AG04449 (cell line): ENCODE measurements around the gene SAP130.
"Not testable (repeated sequence)": the region's sequence is repeated elsewhere in the genome, so short reads cannot be mapped to it uniquely, and the experiment has no call there.

Experiments used
- CTCF ChIA-PET: fragments of 350-600 bp; formaldehyde crosslinking; extraction: SDS; loops from one replicate; lab custom pipeline; 2021; ENCODE audit warnings: antibody characterized with exemption; lab: Yijun Ruan, JAX
- POLR2A ChIA-PET: fragments of 400-600, 350-600 bp; formaldehyde crosslinking; extraction: SDS; loops from one replicate; lab custom pipeline; 2020; ENCODE audit warnings: antibody characterized with exemption, inconsistent platforms; lab: Yijun Ruan, JAX
- DNase-seq: peaks from one replicate; pipeline ENCODE4 v3.0.0-alpha.2; 2010; ENCODE audit warnings: low read depth, low spot score
- H3K4me3 ChIP-seq: 2 replicates; pipeline ENCODE4 v1.5.1; 2011; ENCODE audit warnings: low read depth, mild to moderate bottlenecking, control low read depth, low read length
- TF ChIP-seq, protein P1 (sequence below): IDR thresholded peaks from one replicate; pipeline ENCODE4 v1.5.1; 2011; ENCODE audit warnings: mild to moderate bottlenecking, moderate library complexity, low read length, control low read depth, inconsistent platforms; ENCODE audit not compliant: insufficient read depth; ENCODE audit errors: missing control alignments

SAP130 gene

DNA sequence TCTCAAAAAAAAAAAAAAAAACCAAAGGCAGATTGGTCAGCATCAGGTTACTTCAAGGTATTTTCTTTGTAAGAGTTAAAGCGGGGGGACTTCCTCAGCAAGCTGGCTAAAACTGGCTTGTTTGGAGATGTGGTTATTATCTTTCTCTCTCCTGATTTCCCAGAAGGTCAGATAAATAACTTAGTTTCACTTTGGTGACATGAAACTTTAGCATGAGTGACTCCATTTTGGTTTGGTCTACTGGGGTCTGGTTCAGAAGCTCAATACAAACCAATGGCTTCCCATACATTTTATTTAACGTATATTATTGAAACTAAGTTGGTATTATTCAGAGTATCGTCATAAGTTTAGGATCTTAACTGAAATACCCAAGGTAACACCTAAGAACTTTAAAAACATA lies 100.5 kb downstream of the SAP130 start:
- no peak overlapping the region for H3K4me3 ChIP-seq
- TF ChIP-seq, protein P1, sequence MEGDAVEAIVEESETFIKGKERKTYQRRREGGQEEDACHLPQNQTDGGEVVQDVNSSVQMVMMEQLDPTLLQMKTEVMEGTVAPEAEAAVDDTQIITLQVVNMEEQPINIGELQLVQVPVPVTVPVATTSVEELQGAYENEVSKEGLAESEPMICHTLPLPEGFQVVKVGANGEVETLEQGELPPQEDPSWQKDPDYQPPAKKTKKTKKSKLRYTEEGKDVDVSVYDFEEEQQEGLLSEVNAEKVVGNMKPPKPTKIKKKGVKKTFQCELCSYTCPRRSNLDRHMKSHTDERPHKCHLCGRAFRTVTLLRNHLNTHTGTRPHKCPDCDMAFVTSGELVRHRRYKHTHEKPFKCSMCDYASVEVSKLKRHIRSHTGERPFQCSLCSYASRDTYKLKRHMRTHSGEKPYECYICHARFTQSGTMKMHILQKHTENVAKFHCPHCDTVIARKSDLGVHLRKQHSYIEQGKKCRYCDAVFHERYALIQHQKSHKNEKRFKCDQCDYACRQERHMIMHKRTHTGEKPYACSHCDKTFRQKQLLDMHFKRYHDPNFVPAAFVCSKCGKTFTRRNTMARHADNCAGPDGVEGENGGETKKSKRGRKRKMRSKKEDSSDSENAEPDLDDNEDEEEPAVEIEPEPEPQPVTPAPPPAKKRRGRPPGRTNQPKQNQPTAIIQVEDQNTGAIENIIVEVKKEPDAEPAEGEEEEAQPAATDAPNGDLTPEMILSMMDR: no peak
- no peak for DNase-seq
- CTCF ChIA-PET: interaction anchor here (0.6 kb wide), 1 partner anchor 11 kb away, joined by 5 read pairs; no protein-coding TSS in a partner anchor
- POLR2A ChIA-PET: no interaction called here

DNA sequence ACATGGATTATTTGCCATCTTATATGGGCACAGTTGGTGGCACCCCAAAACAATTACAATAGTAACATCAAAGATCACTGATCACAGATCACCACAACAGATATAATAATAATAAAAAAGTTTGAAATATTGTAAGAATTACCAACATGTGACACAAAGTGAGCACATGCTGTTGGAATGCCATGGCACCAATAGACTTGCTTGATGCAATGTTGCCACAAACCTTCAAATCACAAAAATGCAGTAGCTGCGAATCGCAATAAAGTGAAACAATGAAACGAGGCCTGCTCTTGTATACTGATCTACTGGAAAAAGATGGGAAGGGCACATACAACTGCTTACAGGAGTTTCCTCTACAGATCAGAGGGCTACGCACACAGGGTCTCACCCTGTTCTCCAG lies 109.9 kb downstream of the SAP130 start:
- no peak for DNase-seq
- ChIA-PET POLR2A (no interaction called here), CTCF (no interaction called here)
- TF ChIP-seq, protein P1: no peak
- H3K4me3 ChIP-seq: no peak overlapping the region

DNA sequence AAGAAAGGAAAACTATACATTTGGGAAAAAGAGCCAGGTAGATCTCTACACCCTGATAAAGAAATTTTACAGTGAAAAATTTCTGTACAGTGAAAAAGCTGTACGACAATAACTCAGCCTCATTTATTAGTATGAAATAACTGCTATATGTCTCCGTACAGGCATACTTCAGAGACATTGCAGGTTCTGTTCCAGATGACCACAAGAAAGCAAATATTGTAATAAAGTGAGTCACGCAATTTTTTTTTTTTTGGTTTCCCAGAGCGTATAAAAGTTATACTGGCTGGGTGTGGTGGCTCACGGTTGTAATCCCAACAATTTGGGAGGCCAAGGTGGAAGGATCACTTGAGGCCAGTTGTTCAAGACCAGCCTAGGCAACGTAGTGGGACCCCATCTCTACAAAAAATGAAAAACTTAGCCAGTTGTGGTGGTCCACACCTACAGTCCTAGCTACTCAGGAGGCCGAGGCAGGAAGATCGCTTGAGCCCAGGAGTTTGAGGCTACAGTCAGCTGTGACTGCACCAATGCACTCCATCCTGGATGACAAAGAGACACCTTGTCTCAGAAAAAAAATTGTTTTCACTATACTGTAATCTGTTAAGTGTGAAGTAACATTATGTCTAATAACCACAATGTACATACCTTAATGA lies 113.9 kb downstream of the SAP130 start:
- no peak overlapping the region for H3K4me3 ChIP-seq
- no peak for DNase-seq
- TF ChIP-seq, protein P1: no peak
- POLR2A ChIA-PET: no interaction called here
- CTCF ChIA-PET: no interaction called here

DNA sequence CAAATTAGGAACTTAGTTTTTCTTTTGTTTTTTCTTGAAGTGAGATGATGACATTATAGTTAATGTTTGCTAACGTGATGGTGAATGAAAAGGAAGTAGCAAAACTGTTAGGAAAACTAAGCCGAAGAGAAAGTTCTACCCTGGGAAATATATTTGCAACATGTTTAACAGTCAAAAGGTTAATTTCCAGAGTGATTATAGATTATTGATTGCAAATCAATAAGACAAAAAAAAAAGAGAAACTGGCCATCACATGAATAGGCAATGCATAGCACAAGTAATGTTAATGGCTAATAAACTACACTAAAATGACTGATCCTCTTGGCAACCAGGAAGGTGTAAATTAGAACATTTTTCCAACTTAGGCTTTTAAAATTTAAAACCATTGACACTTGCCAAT lies 116.1 kb downstream of the SAP130 start:
- TF ChIP-seq, protein P1: no peak
- no peak overlapping the region for H3K4me3 ChIP-seq
- ChIA-PET POLR2A (no interaction called here), CTCF (no interaction called here)
- no peak for DNase-seq

DNA sequence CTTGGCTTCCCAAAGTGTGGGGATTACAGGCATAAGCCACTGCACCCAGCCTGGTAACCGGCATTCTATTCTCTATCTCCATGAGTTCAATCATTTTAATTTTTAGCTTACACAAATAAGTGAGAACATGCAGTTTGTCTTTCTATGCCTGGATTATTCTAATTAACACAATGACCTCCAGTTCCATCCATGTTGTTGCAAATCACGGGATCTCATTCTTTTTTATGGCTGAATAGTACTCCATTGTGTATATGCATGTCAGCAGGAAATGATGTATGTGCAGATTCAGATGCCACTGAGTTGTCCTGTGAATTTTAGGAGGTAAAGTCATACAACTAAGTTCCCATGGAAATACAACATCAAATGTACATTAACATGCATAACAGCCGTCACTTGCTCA lies 117.4 kb downstream of the SAP130 start:
- DNase-seq: no peak
- CTCF ChIA-PET: no interaction called here
- TF ChIP-seq, protein P1: no peak
- POLR2A ChIA-PET: no interaction called here
- H3K4me3 ChIP-seq: no peak overlapping the region

- TF ChIP-seq, protein P1: no peak
- no peak overlapping the region for H3K4me3 ChIP-seq
- ChIA-PET POLR2A (no interaction called here), CTCF (interaction anchor here (0.9 kb wide), 1 partner anchor 14 kb away, joined by 3 read pairs; no protein-coding TSS in a partner anchor)
- DNase-seq: no peak
Measured at GRCh38 chr2:127909019-127909418, 118.8 kb downstream of the SAP130 start.

- CTCF ChIA-PET, H3K4me3 ChIP-seq, POLR2A ChIA-PET: not testable (repeated sequence)
Measured at GRCh38 chr2:127907733-127908400, 120.0 kb downstream of the SAP130 start.

More at GRCh38 chr2:127907733-127908400, 120.0 kb downstream of the SAP130 start:
- DNase-seq: not testable (repeated sequence)
